HG03196 (cell line): ENCODE data around the gene UGT2A3.

Experiments used
- ATAC-seq: cut with Tn5 transposase; IDR thresholded peaks from one replicate; pipeline ENCODE4 v1.9.1; 2021; ENCODE audit not compliant: unreplicated experiment

The UGT2A3 gene

DNA sequence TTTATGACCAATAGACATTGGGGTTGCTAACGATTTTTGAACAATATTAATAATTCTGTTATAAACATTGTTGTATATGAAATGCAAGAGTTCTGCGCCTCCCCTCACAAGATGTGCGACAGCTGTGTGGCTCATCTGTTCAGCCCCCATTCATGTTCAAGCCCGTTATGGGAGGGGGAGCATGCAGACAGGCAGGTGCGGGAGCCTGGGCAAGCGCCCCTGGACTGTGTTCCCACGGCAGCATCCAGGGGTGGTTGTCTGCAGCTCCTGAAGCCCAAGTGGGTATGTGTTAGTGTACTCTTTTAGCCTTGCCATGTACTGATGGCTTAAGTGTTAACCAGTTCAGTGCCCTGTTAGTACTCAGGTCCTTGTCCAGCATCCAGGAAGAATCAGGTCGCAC lies 34.6 kb downstream of the UGT2A3 start:
- no peak for ATAC-seq

DNA sequence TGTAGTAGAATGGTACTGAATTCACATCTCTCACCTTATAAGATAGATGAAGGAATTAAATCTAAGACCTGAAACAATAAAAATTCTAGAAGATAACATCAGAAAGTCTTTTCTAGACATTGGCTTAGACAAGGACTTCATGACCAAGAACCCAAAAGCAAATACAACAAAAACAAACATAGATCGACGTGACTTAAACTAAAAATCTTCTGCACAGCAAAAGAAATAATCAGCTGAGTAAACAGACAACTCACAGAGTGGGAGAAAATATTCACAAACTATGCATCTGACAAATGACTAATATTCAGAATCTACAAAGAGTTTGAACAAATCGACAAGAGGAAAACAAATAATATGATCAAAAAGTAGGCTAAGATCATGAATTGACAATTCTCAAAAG lies 38.8 kb downstream of the UGT2A3 start:
- no peak for ATAC-seq

DNA sequence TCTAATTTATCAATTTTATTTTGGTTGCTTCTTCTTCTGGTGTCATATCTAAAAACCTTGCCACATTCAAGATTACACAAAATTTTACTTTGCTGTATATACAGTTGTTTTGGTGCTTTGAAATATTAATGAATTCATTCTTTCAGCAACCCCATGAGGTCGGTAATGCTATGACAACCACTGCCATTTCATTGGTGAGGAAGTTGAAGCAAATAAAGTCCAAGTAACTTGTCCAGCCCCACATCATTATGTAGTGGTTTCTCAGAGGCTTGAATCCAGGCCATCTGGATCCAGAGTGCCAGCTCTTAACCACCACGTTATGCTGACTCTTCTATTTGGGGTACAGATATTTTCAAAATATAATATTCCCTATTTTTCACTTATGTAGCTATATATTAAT lies 42.2 kb downstream of the UGT2A3 start:
- ATAC-seq: no peak

DNA sequence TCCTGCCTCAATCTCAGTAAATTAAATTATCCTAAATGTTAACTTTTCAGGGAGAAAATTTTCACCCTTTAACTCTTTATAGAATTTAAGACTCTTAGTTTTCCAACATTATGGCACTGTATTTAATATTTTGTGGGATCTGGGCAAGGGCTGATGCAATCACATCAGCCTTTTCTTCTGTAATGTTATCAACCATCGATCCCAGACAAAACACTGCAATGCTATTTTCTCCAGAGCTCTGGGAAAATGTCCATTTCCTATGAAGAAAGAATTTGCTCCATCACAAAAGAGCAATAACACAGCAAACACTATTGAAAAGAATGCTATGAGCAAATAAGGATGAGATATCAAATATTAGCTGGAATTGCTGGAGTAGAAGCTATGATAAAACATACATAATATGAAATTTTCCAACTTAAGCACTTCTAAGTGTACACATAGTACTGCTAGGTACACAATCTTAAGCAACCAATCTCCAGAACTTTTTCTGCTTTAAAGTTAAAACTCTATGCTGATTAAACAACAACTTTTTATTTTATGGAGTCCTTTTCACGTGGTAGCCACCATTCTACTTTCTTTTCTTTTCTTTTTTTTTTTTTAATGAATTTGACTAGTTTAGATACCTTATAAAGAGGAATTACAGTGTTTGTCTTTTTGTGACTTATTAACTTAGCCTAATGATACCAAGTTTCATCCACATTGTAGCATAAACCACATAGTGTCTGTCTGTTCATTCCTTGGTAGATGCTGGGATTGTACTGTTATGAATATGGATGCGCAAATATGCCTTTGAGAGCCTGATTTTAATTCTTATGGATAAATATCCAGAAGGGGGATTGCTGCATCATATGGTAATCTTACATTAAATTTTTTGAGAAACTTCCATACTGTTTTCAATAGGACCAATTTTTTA lies 43.6 kb downstream of the UGT2A3 start:
- ATAC-seq: no peak

DNA sequence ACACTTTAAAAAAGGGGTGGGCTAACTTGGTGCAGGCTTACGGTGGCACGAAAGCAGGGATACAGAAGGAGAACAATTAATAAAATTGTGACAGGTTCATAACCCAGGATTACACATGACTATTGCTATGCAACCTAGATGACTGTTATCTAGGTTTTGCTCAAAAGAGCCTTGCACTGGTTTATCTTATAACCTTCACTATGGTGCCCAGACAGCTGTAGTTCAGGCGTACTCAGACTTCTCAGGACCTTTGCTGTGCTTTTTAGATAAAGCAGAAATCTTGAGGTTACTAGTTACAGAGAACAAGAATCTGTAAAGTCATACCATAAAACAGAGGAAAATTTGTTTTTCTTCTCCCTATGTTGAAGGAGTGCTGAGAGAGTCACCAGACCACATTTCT lies 44.4 kb downstream of the UGT2A3 start:
- no peak for ATAC-seq

DNA sequence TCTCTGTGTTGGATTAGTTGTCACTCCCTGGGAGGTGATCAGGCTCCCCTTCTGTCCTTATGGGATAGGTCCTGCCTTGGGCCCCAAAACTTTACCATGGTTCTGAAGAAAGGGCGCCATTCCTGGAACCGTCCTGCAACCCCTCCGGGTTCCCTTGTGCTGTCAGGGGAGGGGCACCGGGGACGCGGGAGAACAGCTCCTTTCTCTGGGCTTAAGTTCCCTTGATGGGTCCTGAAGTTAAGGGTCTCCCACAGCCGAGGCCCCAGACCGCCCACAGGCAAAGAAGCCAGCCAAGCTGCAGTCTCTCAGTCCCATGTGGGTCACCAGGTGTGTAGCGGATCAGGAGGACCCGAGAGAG lies 44.8 kb downstream of the UGT2A3 start:
- ATAC-seq: no peak

DNA sequence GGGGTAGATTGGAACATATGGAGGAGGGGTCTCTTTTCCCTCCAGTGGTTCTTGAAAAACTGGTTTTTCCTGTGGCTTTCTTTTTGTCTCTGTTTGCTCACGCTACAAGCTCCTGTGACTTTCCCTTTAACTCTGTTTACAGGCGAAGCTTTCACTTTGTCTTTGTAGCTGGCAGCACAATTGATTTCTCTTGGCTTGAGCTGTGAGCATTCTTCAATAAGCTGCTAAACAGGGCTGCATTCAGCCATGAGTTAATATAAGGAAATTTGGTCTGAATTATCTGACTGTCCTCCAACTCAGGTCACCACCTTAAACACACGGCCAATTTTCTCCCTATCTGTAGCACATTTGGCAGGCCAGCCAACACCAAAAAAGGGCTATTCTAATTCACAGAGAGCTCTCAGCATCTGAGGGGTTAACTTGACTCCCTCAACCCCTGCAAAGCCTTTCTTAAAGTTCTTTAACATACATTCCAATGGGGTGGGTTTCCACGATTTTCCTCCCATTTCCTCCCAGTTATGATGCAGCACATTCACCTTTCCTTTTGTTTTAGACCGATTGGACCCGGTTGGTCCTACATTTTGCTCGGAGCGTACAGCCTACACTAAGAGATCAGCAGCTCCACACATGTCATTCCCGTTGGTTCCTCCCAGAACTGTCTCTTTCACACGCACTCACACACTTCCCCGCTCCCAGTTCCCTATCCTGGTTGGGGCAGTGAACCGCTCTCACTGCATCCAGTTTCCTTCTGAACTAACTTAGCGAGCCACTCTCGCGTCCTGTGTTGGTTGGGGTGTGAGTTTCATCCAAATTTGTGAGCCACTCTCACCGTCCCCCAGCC lies 45.4 kb downstream of the UGT2A3 start:
- no peak for ATAC-seq

DNA sequence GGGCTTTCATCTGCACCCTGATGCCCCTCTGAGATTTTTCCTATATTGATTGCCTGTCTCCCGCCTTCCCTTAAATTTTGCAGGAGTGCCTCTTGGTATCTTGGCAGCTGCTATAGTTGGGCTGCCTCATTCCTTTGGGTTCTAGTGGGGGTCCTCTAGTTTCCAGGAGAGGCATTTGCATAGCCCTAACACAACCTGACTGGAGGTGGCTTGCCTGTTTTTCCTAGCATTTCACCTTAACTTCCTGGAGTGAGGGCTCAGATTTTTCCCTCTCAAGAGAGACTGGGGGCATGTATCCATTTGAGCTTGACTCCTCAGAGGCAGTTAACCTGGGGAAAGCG lies 46.0 kb downstream of the UGT2A3 start:
- ATAC-seq: no peak

DNA sequence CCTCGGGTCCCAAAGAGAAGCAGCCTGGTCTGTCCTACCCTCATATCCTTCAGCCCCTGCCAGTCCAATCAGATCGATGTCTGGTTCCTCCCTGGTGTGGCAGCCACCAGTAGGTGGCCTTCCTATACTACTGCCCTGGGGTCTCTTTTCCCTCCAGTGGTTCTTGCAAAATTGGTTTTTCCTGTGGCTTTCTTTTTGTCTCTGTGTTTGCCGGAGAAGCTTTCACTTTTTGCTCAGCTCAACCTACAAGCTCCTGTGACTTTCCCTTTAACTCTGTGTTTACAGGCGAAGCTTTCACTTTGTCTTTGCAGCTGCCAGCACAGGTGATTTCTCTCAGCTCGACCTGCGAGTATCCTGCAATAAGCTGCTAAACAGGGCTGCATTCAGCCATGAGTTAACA lies 46.8 kb downstream of the UGT2A3 start:
- no peak for ATAC-seq

DNA sequence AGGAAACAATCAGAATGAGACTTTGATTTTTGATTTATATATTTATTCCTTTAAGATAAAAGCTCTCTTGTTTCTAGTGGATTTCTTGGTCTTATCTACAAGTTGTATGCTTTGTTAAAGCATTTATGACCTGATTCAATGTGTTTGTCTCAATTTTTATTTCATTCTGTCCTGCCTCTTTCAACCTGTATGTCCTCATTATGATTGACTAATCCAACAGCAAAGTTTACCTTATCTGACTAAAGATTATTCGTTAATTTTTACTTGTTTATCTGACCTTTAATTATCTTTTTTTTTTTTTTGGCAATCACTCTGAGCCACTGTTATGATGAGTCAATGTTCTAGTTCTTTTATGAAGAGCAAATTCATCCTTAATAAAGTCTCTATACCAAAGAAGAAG lies 54.9 kb downstream of the UGT2A3 start:
- no peak for ATAC-seq

DNA sequence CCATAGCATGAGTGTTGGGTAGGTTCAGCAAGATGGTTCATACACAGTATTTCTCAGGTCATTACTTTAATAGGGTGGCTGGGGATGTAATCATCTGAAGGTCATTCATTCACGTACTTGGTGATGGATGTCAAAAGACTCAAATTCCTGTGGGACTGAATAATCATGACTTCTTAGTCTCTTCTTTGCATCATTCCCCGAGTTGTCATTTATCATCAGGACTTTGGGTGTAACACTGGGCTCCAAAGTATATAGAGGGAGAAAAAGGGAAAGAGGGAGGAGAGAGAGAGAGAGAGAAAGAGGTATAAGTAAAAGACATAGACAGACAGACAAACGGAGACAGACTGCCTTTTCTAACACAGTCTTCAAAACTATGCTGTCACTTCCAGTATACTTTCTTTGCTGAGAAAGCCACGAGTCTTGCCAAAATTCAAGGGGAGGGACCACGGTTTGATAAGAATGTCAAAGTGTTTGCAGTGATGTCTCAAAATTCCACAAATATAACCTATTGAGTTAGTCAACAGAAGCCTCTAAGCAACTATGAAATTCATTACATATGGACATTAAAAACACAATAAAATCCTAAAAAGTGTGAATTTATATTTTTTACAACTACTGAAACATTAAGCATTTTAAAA lies 55.9 kb downstream of the UGT2A3 start:
- ATAC-seq: no peak

DNA sequence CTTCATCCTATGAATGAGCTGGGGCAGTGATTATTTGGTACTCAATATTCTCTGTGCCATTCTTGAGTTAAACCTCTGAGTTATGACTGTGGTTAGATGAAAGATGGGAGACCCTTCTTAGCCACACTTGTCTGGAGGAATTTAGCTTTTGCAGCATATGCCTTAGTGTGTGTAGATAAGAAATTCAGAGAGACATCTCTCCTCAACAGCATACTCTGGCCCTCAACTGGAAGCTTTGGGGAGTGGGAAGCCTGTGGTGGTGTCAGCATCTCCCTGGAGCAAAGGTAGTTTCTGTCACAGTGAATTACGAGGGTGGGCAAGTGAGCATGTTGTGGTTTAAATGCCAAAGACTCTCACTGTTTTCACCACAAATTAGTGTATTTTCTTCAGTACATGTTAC lies 58.7 kb downstream of the UGT2A3 start:
- no peak for ATAC-seq

DNA sequence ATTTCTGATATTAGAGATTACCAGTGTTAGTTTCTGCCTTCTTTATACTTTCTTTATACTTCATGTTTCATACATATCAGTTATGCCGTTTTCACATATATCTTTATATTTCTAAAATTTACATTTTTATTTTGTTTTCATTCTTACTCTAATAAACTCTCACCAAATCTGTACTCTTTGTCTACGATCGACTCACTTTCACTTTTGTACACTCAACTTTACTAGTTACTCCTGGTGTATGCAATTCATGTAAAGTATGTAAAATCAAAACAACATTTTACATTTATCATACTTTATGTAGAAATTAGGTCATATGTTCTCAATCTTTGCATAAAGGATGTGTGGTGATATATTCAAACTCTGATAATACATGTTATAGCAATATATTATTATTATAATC lies 59.9 kb downstream of the UGT2A3 start:
- no peak for ATAC-seq

DNA sequence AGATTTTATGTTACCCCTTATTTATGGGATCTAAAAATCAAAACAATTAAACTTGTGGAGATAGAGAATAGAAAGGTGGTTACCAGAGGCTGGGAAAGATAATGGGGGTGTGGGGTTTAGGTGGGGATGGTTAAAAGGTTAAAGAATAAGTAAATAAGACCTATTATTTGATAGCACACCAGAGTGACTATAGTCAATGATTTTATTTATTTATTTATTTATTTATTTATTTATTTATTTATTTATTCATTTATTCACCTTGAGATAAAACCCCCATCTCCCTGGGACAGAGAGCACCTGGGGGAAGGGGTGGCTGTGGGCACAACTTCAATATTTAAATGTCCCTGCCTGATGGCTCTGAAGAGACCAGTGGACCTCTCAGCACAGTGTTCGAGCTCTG lies 66.1 kb downstream of the UGT2A3 start:
- no peak for ATAC-seq

DNA sequence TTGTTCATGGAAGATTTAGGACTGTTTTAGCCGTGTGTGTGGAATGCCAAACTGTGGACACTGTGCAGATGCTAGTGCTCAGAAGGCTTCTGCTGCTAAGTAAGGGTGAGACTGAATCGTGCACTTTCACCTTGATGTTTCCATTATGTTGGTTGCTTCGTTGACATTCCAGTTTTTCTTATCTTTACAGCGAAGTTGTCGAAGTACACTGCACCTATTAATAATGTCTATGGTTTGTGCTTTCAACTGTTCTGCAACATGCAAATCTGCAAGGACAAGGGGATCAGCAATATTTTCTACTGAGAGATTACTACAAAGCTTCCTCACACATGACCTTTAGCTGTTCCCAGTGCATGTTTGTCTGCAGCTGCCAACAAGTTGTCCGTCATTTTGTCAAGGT lies 67.7 kb downstream of the UGT2A3 start:
- no peak for ATAC-seq
